ENCODE data around the gene C2CD2.

Gene C2CD2

DNA sequence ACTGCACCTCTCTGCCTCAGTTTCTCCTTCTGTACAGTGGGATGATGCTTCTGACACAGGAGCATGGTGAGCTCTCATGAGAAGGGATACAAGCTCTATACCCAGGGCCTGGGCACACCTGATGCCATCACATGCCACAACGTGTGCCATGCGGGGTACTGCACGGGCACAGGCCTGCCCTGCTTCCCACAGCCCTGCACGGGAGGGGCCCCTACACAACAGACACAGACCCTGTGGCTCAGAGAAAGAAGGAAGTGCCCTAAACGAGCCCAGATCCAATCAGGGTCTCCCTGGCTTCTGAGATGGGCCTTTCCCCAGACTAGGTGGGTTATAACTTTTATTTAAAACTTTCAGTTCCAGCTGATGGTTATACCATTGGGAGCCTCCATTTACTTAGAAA, 24.6 kb downstream of the C2CD2 start:
- no peak for DNase-seq

DNA sequence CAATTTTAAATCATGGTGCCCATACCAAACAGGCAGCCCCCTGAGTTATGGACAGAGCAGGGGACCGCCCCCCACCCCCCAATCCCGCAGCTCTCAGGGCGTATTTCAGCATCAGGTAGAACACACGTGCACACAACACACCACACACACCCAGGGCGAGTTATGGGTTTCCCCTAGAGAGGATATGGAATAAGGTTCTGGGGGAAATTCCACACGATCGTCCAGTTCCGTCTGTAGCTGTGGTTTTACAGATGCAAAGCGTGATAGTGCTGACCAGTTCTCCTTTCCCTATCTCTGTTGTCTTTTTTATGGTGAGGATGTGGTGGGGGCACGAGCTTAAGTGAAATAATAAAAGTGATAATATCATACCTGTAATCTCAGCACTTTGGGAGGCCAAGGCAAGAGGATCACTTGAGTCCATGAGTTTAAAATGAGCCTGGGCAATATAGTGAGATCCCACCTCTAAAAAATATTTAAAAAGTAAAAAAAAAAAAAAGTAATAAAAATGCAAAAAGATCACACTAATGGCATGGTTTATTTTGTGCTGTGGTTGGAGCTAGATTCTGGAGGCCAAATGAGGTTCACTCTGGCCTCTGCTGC, 25.1 kb downstream of the C2CD2 start:
- DNase-seq: peak; percentile 24 to 41

DNA sequence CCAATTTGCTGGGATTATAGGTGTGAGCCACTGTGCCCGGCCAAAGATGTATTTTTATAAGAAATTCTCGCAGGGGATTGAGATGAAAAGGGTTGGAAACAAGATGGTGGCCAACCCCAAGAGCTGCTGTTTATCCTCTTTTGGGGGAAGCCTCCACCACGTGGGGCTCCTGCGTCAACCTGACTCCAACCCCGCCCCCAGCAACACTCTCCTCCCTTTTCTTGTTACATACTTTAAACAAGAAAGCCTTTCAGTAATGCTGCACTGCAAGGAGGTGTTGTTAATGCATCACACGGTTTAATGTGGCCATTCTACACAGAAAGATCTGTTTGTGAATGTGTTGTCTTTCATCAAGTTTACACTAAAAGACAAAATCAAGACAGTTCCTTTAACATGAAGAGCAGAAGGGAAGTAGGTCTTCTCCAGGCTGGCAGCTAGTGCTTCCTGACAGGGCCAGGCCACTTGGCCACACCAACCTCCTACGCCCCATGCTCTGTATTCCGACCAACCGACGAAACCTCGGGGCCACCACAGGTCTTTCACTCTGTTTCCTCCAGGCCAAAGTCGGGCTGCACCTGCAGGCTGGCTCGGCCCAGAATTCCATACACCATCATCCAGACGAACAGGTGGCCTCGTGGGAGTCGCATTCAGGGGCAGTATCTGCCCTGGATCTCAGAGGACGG, 25.9 kb downstream of the C2CD2 start:
- DNase-seq: peak in 1 of 2 donors; percentile 14

DNA sequence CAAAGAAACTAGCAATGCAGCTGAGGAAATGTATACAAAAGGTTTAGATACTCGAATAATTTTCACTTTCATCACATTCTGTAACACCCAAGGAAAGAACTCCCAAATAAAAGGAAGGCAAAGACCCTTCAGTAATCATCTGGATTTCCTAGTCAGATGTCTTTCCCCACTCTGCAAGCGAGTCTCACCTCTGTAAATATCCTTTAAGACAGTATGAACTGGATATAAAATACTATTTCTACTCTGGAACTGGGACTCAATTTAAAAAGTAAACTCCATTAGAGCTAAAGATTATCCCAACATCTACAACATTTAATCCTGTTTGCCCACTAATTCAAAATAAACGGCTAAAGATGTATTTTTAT, 27.0 kb downstream of the C2CD2 start:
- DNase-seq: no peak

DNA sequence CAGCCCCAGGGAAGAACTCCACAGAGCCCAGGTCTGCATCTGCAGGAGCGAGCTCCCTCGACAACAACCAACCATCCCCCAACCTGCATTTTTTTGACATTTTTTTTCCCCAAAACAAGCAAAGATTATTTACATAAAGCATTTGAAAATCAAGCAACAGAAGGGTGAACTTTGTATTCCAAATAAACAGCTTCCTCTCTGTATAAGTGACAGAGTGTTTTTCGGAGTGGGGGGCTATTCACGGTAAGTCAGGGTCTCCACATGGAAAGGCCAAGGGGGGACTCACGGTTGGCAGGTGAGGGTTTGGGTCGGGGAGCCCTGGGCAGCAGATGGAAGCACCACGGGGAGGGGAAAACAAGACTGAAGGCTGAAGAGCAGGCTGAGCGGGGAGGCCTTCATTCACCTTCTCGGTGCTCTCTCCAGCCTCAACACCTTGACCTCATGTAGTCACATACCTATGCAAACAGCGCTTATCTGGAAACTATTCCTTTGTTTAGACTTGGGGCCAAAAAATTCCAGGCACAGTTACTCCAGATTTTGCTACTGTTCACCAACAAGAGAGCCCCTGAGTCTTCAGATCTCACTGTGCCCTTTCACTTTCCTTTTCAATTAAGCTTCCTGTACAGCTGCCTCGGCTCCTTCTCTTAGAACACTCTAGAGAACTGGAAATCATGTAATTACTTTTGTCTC, 27.6 kb downstream of the C2CD2 start:
- DNase-seq: peak; percentile 15 to 72

DNA sequence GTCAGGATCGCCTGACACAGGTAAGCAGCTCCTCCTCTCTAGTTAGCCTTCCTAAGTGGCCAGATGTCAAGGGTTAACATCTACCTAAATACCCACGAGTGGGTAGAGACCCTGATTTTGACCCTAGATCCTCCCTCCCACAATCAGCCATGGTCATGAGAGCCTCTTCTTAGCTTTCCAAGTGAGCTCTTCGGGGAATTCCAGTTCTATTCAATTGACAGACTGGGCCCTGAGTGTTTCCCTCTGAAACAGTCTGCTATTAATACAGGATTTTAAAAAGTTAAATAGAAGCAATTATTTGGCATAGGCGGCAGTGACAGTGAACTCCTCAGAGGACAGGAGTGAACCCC, 28.1 kb downstream of the C2CD2 start:
- no peak for DNase-seq

DNA sequence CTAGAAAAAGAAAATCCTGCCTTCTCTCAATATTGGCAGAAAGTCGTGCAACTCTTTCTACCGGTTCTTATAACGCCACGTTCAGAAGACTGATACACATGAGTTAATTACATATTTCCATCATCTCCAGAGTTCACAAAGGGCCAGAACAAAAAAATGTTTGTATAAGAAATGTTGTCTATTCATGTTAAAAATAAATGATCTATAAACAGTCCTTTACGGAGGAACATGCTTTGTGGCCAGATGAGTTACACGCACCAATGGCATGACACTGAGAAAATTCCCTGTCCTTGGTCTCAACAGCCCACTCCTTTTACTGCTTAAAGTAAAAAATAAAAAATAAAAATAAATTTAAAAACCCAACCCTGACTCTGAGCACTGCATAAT, 29.5 kb downstream of the C2CD2 start:
- DNase-seq: no peak

DNA sequence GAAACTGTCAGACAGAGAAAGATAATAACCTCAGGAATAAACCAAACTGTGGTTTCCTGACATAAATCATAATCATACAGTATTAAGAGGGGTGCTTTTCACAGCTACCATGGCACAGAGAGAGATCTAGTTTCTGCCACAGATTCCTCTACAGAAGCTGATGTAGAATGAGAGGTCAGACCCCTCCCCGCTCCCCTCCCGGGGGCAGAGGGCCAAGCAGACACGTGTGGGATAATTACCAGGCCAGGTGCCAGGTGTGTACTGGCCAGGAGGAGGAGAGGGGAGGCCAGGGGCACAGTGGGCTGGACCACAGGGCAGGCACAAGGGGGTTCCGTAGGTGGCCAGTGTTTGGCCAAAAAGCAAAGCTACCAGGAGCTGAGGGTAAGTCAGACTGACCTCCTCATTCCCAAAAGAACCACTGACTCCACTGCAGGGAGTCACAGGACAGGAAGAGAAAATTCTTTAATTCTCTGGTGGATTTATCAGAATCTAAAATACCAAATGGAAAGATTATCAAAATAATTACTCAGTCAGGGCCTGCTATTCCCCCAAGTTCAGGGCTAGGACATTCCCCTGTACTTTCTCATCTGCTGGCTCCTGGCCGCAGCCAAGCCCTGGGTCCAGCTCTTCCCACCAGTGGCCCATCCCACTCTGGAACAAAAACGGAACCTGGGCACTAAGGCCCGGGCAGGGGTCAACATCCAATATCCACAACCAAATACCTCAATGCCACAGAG, 30.0 kb downstream of the C2CD2 start:
- no peak for DNase-seq

DNA sequence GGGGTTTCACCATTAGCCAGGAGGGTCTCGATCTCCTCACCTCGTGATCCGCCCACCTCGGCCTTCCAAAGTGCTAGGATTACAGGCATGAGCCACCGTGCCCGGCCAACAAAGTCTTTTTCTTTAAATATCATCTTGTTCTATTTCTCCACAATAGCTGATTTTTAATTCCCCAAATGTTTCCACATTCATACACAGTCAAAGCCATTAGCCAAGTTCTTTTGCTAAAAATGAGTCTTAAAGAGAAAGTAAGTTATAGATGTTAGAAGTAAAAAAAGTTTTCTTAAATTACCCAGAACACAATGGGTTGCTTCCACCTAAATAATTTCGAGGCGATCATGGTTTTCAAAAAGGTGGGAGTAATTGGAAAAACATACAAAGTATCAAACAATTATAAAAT, 30.6 kb downstream of the C2CD2 start:
- no peak for DNase-seq

DNA sequence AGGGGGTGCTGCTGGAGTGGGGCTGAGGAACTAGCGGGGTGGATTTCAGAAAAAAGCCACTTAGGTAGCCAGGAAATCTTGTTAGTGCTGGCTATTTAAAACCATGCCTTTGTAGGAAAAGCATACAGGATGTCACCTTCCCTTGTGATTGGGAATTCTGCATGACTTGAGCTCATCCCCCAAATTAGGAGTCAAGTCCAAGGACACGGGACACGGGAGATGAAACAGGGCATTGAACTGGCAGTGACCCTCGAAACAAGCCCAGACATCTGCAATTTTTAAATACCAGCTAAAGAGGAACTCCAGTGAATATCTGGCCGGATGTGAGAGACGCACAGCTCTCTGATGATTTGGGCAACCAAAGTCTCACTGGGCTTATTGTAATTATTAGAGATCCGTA, 32.8 kb downstream of the C2CD2 start:
- peak in 1 of 2 donors; percentile 18 for DNase-seq

DNA sequence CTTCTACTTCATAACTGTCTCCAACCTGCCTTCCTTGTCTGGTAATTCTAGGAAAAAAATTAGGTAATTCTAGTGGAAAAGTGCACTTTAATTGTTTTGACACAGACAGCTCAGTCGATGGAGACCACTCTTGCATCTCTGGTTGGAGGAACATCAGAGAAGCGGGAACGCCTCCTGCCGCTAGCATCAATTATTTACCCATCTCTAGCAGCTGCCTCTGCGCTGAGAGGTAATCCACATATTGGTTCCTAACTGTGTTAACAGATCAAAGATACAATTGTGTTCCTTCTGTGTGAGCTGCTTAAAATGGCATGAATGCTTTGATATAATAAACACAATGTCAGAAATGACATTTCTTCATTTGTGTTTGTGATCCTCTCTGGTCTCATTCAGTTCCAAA, 33.3 kb downstream of the C2CD2 start:
- no peak for DNase-seq

DNA sequence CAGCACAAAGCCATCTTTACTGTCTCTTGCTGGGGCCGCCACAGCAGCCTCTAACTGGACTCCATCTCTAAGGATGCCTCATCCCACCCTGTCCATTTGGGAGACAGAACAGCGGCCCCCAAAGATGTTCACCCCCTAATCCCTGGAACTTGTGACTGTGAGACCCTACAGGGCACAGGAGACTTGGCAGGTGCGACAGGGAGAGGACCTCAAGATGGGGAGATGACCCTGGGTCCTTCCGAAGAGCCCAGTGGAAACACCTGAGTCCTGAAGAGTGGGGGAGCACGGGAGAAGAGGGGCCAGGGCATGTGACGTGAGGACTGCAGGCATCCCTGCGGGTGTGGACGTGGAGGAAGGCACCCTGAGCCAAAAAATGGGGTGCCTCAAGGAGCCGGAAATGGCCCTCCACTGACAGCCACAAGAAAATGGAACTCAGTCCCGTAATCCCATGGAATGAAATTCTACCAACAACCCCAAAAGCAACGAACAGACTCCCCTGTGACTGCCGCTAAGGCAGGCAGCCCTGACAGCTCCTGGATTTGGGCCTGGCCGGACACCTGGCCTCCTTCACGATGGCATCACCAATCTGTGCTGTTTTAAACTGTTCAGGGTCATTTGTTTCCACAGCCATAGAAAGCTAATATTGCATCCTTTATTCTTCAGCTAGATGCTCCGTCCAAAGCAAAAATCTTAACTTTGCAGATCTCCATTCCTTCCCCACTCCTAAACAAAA, 34.0 kb downstream of the C2CD2 start:
- no peak for DNase-seq

DNA sequence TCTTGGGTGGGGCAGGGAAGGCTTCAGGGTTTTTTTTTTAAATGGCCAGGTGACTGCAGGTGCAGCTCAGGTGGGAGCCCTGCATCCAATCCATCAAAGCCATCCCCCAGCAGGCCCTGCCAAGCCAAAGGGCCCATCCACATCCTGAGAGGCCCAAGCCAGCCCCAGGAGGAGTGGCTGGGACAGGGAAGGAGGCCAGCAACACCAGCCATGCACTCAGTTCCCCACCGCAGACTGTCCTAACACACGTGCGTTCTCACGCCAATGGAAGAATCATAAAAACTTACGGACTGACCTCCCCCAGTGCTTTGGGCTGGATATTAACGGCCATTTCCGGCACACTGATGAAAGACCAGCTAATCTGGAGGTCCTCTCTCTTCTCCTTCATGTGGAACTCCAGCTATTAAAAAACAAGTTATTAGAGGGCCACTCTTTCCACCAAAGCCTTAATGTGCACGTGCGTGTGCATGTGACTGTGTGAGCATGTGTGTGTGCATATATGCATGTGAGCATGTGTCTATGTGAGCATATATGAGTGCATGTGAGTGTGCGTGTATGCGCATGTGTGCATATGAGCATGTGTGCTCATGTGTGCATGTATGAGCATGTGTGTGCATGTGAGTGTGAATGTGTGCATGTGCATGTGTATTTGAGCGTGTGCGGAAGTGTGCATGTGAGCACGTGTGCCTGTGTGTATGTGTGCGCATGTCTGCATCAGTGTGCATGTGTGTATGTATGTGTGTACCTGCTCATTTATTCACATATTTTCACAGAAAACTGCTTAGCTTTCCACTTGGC, 35.1 kb downstream of the C2CD2 start:
- DNase-seq: no peak

DNA sequence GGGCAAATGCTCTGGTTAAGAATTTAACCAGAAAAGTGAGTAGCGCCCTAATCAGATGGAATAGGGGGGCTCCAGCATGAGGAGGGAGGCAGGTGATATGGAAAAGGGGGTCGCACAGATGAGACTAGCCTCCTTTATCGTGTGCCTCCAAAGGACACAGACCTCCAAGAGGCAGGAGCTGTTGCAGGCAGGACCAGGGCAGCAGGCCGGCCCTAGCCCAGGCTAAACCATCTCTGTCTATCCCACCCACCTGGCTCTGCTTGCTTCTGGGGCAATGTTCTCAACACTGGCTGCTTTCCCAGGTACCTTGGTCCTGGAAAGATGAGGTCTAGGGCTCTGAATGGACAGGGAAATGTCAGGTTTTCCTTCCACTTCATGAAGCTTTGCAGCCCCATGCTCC, 36.3 kb downstream of the C2CD2 start:
- DNase-seq: no peak

DNA sequence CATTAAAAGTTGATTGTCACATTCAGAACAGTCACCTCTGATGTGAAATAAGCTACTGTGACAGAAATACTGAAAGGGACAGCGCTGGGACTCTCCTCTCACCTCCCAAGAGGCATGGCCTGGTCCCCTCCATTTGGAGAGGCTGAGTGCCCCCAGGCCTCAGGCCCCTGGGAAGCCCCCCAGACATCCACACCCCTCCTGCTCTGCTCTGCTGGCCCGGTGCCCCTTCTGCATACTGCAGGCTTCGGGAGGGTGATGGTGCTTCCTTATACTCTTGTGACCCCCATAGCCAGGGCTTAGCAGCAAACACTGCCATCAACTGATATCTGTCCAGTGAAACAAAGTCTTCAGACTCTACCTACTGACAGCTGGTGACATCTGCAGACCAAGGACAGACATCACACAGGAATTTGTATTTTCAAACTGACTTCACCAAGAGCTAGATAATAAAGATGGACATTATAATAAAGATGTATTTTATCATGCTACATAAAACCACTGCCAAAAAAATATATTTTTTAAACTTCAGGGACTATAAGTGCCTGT, 36.9 kb downstream of the C2CD2 start:
- no peak for DNase-seq

DNA sequence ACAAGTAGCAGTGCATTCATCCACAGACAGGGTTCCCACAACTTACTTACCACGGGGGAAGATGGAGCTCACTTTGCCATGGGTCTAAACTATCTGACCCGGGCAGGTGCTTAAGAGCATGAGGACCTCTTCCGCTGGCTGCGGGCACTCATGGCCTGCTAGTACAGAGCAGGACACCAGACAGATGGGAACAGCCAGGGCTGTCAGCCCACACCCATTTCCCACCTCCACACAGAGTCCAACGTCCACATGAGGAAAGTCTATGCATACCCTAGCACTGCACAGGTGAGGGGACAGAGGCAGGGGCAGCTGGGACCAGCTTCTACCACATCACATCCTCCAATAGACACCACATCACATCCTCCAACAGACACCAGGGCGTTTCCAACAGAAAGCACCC, 38.9 kb downstream of the C2CD2 start:
- DNase-seq: no peak

DNA sequence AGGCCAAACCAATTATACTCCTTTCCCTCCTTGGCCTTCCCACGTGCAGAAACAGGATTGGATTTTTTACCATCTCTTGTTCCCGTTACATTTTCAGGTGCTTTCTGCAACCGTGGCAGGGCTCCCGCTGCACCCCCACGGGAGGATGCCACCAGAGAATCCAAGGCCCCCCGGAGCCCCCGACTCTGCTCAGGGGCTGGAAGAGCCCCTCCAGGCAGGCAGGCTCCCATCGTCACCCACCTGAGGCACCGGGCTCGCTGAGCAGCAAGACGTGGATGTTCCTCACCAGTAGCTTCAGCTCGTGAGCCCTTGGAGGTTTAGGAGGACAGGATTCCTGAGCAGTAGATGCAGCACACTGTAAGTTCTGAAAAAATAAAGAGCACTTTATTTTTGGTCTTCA, 39.5 kb downstream of the C2CD2 start:
- DNase-seq: no peak

DNA sequence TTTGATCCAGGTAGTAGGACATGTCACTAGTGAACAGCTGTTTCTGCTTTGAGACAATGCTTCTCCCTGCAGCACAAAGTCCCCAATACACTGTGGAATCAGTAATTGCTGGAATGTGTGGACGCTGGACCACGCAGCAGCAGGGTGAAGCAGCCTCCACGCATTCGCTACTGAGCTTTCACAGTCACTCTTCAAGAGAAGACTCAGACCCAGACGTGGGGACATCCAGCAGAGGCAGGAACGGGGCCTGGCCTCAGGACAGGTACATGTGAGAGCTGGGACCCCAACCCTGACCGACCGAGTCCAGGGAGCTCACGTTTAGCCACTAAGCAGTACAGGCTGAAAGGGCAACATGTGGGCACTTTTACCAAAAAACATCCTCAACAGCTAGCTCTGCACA, 40.6 kb downstream of the C2CD2 start:
- no peak for DNase-seq

DNA sequence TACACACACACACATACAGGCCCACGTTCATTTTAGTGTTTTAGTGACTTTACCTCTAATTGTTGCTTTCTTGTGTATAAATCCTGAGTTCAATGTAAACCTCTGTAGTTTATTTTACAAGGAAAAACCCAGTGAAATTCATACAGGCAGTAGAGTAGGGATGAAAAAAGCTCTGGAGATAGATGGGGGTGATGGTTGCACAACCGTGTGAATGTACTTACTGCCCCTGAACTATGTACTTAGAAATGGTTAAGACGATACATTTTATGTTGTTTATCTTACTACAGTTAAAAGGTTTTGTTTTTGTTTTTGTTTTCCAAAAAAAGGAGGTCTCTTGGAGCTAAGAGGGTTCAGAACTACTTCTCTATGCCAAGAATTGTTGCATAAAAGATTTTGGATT, 45.0 kb downstream of the C2CD2 start:
- DNase-seq: no peak

DNA sequence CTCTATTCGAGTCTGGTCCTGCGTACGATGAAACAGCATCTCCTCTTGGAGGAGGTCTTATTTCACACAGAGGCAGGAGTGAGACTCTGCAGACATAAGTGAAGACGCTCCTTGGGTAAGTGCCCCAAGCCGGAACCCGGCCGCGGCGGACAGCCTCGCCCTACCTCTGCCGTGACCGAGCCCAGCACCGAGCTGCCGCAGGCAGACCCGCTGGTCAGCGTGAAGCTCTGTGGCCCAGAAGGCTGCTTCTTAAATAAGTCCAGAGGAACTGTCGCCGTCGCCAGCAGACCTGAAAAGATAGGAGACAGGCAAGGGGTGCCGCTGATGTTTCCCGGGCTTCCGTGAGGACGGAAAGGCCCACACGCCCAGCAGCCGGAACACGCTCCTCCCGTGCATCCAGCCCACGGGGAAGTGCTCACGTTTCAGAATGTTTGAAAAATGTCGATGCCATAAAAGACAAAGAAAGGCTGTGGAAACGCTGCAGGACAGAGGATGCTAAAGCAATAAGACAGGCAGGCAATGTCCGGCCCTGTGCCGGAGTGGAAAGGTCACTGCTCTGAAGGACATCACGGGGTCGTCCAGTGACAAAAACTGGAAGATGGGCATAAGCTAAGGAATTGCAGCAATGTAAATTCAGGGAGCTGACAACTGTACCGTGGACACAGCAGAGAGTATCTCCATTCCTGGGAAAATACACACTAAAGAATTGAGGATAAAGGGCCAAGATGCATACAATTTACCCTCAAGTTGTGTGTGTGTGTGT, 46.1 kb downstream of the C2CD2 start:
- no peak for DNase-seq

DNA sequence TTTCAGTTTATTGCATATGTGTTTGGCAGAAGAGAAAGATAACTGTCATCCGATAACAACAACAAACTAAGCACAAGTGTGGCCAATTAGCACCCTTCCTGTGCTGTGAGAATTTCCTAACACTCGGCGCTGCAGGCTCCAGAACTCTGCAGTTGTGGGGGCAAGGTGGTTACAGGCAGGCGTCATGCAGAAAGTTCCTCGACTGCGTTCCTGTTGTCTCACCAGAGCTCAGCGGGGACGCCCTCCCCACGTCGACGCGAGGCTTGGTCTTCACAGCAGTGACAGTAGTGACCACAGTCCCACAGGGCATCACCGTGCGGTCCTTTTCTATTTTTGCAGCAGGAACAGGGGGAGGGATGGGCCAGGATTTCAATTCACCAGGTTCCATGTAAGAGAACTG, 47.0 kb downstream of the C2CD2 start:
- no peak for DNase-seq

Data from CD4-positive, alpha-beta T cell treated with Interferon alpha-2 for 1 hour (primary cell).